Thoracic aorta (tissue), 2 donors: Measurements from ENCODE around the gene TNS4. TPM values are rescaled to one million over a fixed set of nuclear protein-coding genes. Genes with fewer than 3 reads are reported as not detected.

ENCODE experiments used
- ATAC-seq: fragments of 150-250 bp; one replicate; pipeline ENCODE4 v1.8.0; 2017; ENCODE audit warnings: low read depth; ENCODE audit not compliant: insufficient number of reproducible peaks, low FRiP score
- DNase-seq: peaks from one replicate; pipeline ENCODE4 v3.0.0-alpha.2; 2020; ENCODE audit warnings: low spot score
- H3K27ac ChIP-seq, 2 donors: fragments of 200-600 bp; sonication (generic); 1 replicate in 1 of 2; 2 replicates in 1 of 2; pipeline ENCODE4 v1.5.1; 2016; ENCODE audit warnings: mild to moderate bottlenecking in 2 of 2, moderate library complexity in 2 of 2
- H3K27me3 ChIP-seq: fragments of 200-600 bp; sonication (generic); replicated peaks from 2 replicates; pipeline ENCODE4 v1.6.0; 2016; ENCODE audit warnings: mild to moderate bottlenecking; ENCODE audit not compliant: insufficient read depth
- H3K36me3 ChIP-seq: fragments of 200-600 bp; sonication (generic); one replicate; pipeline ENCODE4 v1.5.1; 2016
- H3K4me1 ChIP-seq, 2 donors: fragments of 200-600 bp; sonication (generic); 1 replicate in 1 of 2; 2 replicates in 1 of 2; pipeline versions ENCODE4 v1.5.1 to v1.6.0; 2016; ENCODE audit warnings: low read depth in 2 of 2, mild to moderate bottlenecking in 1 of 2; ENCODE audit not compliant: control insufficient read depth in 1 of 2
- H3K4me3 ChIP-seq: fragments of 200-600 bp; sonication (generic); 2 replicates; pipeline ENCODE4 v1.5.1; 2016; ENCODE audit warnings: mild to moderate bottlenecking
- H3K9me3 ChIP-seq: fragments of 200-600 bp; sonication (generic); 2 replicates; pipeline ENCODE4 v1.5.1; 2016
- CTCF ChIP-seq: fragments of 200-600 bp; sonication (generic); IDR thresholded peaks from one replicate; pipeline ENCODE4 v1.5.1; 2019; ENCODE audit warnings: antibody characterized with exemption
- total RNA-seq, 2 donors: library from RNA; depleted of rRNA; stranded (reverse); fragments of >200 nt; gene quantifications; one replicate each; pipeline versions ENCODE4 v1.1.0 to v1.2.3, GENCODE V29; 2016

The TNS4 gene
- total RNA-seq, 2 donors from 2014 or later = 0.14 to 0.78 TPM

- H3K4me1 ChIP-seq = peaks cover 0 to 9% of the 10 kb centered on the region in 2 donors
- H3K9me3 ChIP-seq = no peaks in the 10 kb centered on the region
- H3K27me3 ChIP-seq = no peaks in the 10 kb centered on the region
- no peaks in the 10 kb centered on the region for H3K36me3 ChIP-seq
- DNase-seq (no peak), ATAC-seq (no peak)
- TF ChIP-seq CTCF = no peak
- H3K27ac ChIP-seq = no peak overlapping the region
- H3K4me3 ChIP-seq = no peak overlapping the region
Measured at GRCh38 chr17:40430272-40431230, 70.9 kb downstream of the TNS4 start.

GRCh38 chr17:40427002-40427491, 74.4 kb downstream of the TNS4 start:
- Histone ChIP-seq H3K27ac (no peak overlapping the region), H3K9me3 (no peaks in the 10 kb centered on the region), H3K27me3 (no peaks in the 10 kb centered on the region), H3K4me3 (no peak overlapping the region), H3K4me1 (no peaks in the 10 kb centered on the region), H3K36me3 (no peaks in the 10 kb centered on the region)
- DNase-seq = no peak
- no peak for TF ChIP-seq CTCF
- no peak for ATAC-seq

Other genes with a start within 250 kb of the TNS4 start
- 1 to 10 TPM in 1 of 2 donors, under 1 TPM in 1; 0.71 to 6.8 TPM for gene CDC6, start 213.7 kb downstream of the TNS4 start, total RNA-seq
- gene RARA, start 192.4 kb downstream of the TNS4 start, total RNA-seq = 10 to 100 TPM; 46.8 to 73.4 TPM
- 1 to 10 TPM in 1 of 2 donors, not detected in 1; 1.5 TPM for gene GJD3, start 136.9 kb downstream of the TNS4 start, total RNA-seq
- gene TOP2A, start 83.7 kb downstream of the TNS4 start, total RNA-seq = 1 to 10 TPM in 1 of 2 donors, under 1 TPM in 1; 0.81 to 8.5 TPM
- gene IGFBP4, start 58.2 kb downstream of the TNS4 start, total RNA-seq = 100 to 1,000 TPM; 177 to 310 TPM
- gene CCR7, start 63.8 kb upstream of the TNS4 start, total RNA-seq = not detected
- gene SMARCE1, start 146.2 kb upstream of the TNS4 start, total RNA-seq = 10 to 100 TPM; 55.9 to 84.3 TPM
- under 1 TPM; 0.63 to 0.81 TPM for gene KRT222, start 163.6 kb upstream of the TNS4 start, total RNA-seq
- gene KRT24, start 202.1 kb upstream of the TNS4 start, total RNA-seq = not detected